Sciatic nerve (tissue), 2 donors: ENCODE data around the gene ZFP1. TPM values are rescaled to one million over a fixed set of nuclear protein-coding genes. Genes with fewer than 3 reads are reported as not detected.
A peak's percentile ranks its signal among the peaks of the same experiment; 100 is the strongest.

ENCODE experiments used
- ATAC-seq: fragments of 200-7000 bp; cut with Tn5 transposase; one replicate; pipeline ENCODE4 v1.9.1; 2020; ENCODE audit warnings: mild to moderate bottlenecking, moderate library complexity
- DNase-seq: peaks from one replicate; pipeline ENCODE4 v3.0.0-alpha.2; 2020; ENCODE audit warnings: low spot score
- intact Hi-C: fragments of 100-400 bp; cut with DNase I; formaldehyde crosslinking; loops from one replicate; pipeline ENCODE4 v1.14.2; 2022
- total RNA-seq: library from RNA; stranded (reverse); fragmentation: NEBNext Ultra II Directional; extraction: Animal tissue kit (Norgen Biotek cat#: 25700); gene quantifications from one replicate; pipeline ENCODE4 v1.2.1, GENCODE V29; 2021
- donor health status: DM: no; HTN: no; CAD: no.
- donor health status: DM: no; HTN: no; CAD: no.

ZFP1 gene
- 19.0 TPM for total RNA-seq

GRCh38 chr16:75148311-75149195 lies at the start of gene ZFP1:
Gene ZFP1 (plus strand): TSS chr16:75148524. CDS start chr16:75152952, 4,428 bp downstream.
- intact Hi-C loops = no loop called here
- DNase-seq = peak; percentile 98
- ATAC-seq = peak; percentile 99

GRCh38 chr16:75099075-75099667 lies 49.2 kb upstream of the ZFP1 start:
- no peak for ATAC-seq
- intact Hi-C loops = no loop called here
- DNase-seq = no peak

- DNase-seq (no peak), ATAC-seq (peak; percentile 24)
- intact Hi-C loops = loop anchor here (10.0 kb wide), 1 partner anchor 45 kb away; no protein-coding TSS in a partner anchor
Measured at GRCh38 chr16:75099738-75100602, 48.4 kb upstream of the ZFP1 start.

GRCh38 chr16:75100603-75100990 lies 47.7 kb upstream of the ZFP1 start:
- intact Hi-C loops = loop anchor here (10.0 kb wide), 1 partner anchor 46 kb away; no protein-coding TSS in a partner anchor
- no peak for ATAC-seq
- DNase-seq = no peak

- intact Hi-C loops = loop anchor here (10.0 kb wide), 1 partner anchor 47 kb away; no protein-coding TSS in a partner anchor
- ATAC-seq = no peak
- no peak for DNase-seq
Measured at GRCh38 chr16:75101635-75102034, 46.7 kb upstream of the ZFP1 start.

- DNase-seq (no peak), ATAC-seq (no peak)
- intact Hi-C loops = loop anchor here (10.0 kb wide), 1 partner anchor 48 kb away; no protein-coding TSS in a partner anchor
Measured at GRCh38 chr16:75102595-75102994, 45.7 kb upstream of the ZFP1 start.

GRCh38 chr16:75103994-75104393 lies 44.3 kb upstream of the ZFP1 start:
- no peak for ATAC-seq
- no peak for DNase-seq
- intact Hi-C loops = loop anchor here (10.0 kb wide), 1 partner anchor 49 kb away; no protein-coding TSS in a partner anchor

GRCh38 chr16:75104836-75105235 lies 43.5 kb upstream of the ZFP1 start:
- intact Hi-C loops = loop anchor here (10.0 kb wide), 1 partner anchor 50 kb away; no protein-coding TSS in a partner anchor
- ATAC-seq = no peak
- DNase-seq = no peak

- intact Hi-C loops = loop anchor here (10.0 kb wide), 1 partner anchor 51 kb away; no protein-coding TSS in a partner anchor
- peak; percentile 36 for ATAC-seq
- no peak for DNase-seq
Measured at GRCh38 chr16:75105306-75106061, 42.8 kb upstream of the ZFP1 start.

- ATAC-seq (no peak), DNase-seq (no peak)
- intact Hi-C loops = loop anchor here (10.0 kb wide), 1 partner anchor 52 kb away; no protein-coding TSS in a partner anchor
Measured at GRCh38 chr16:75106351-75107274, 41.7 kb upstream of the ZFP1 start.

GRCh38 chr16:75107505-75107904 lies 40.8 kb upstream of the ZFP1 start:
- intact Hi-C loops = loop anchor here (10.0 kb wide), 1 partner anchor 53 kb away; no protein-coding TSS in a partner anchor
- ATAC-seq (no peak), DNase-seq (no peak)

- intact Hi-C loops = loop anchor here (10.0 kb wide), 1 partner anchor 54 kb away; no protein-coding TSS in a partner anchor
- DNase-seq (peak; percentile 88), ATAC-seq (peak; percentile 12)
Measured at GRCh38 chr16:75108792-75109731, 39.3 kb upstream of the ZFP1 start.

- ATAC-seq = peak; percentile 4
- no peak for DNase-seq
- intact Hi-C loops = loop anchor here (2.0 to 10.0 kb wide), 2 partner anchors 55 to 111 kb away; partner anchors contain the start of gene ZNRF1
Measured at GRCh38 chr16:75109732-75110243, 38.5 kb upstream of the ZFP1 start.

GRCh38 chr16:75110637-75111513 lies 37.4 kb upstream of the ZFP1 start:
- intact Hi-C loops = loop anchor here (2.0 kb wide), 1 partner anchor 112 kb away; the partner anchor contains the start of gene ZNRF1
- DNase-seq = peak; percentile 94

More at GRCh38 chr16:75110637-75111513, 37.4 kb upstream of the ZFP1 start:
- ATAC-seq = peak; percentile 86
